H1 (cell line): Measurements from ENCODE around the gene SPATA21. TPM values are rescaled to one million over a fixed set of nuclear protein-coding genes. Genes with fewer than 3 reads are reported as not detected.

Experiments
- CTCF ChIA-PET: fragments of 300-600 bp; sonication (Branson Sonifier 250); formaldehyde crosslinking; loops from one replicate; lab custom pipeline; 2021; ENCODE audit not compliant: partially characterized antibody; lab: Charles Lee
- POLR2A ChIA-PET: fragments of 300-600 bp; sonication (Branson Sonifier 250); formaldehyde crosslinking; loops from one replicate; lab custom pipeline; 2021; ENCODE audit warnings: inconsistent platforms; ENCODE audit not compliant: partially characterized antibody; lab: Charles Lee
- DNase-seq, 2 experiments: peaks; one replicate each; pipeline versions ENCODE4 v3.0.0 to v3.0.0-alpha.2; 2010 to 2022; ENCODE audit warnings: low spot score in 2 of 2, low read depth in 1 of 2, mixed read lengths in 1 of 2
- FAIRE-seq: peaks from 2 replicates; lab custom pipeline; 2011; peaks lifted over from hg19 to GRCh38; lab: Jason Lieb, UNC
- H2AFZ ChIP-seq: 2 replicates; pipeline ENCODE4 v1.8.1; 2012; ENCODE audit warnings: low read length, inconsistent platforms
- H2AK5ac ChIP-seq: 2 replicates; pipeline ENCODE4 v1.6.1; 2013; ENCODE audit warnings: low read depth, low read length
- H2BK120ac ChIP-seq: replicated peaks from 2 replicates; pipeline ENCODE3; 2013; ENCODE audit warnings: low read depth, low read length, inconsistent platforms
- H2BK12ac ChIP-seq: 2 replicates; pipeline ENCODE4 v1.6.1; 2013; ENCODE audit warnings: low read depth, low read length
- H2BK15ac ChIP-seq: 2 replicates; pipeline ENCODE4 v1.6.1; 2013; ENCODE audit warnings: low read length
- H2BK20ac ChIP-seq: 2 replicates; pipeline ENCODE4 v1.6.1; 2013; ENCODE audit warnings: low read length
- H2BK5ac ChIP-seq: 2 replicates; pipeline ENCODE4 v1.6.1; 2013; ENCODE audit warnings: low read depth, low read length
- H3K14ac ChIP-seq: 2 replicates; pipeline ENCODE4 v1.6.1; 2013; ENCODE audit warnings: inconsistent platforms; ENCODE audit not compliant: insufficient read length
- H3K18ac ChIP-seq: 2 replicates; pipeline ENCODE4 v1.6.1; 2013; ENCODE audit warnings: low read length; ENCODE audit errors: extremely low read depth
- H3K23ac ChIP-seq: 2 replicates; pipeline ENCODE4 v1.6.1; 2013; ENCODE audit warnings: inconsistent platforms; ENCODE audit not compliant: insufficient read length
- H3K23me2 ChIP-seq: 2 replicates; pipeline ENCODE4 v1.6.1; 2013; ENCODE audit warnings: low read depth, low read length
- H3K27ac ChIP-seq: 2 replicates; pipeline ENCODE4 v1.6.1; 2011; ENCODE audit warnings: low read depth, low read length, inconsistent platforms
- H3K27me3 ChIP-seq, 4 experiments: replicated peaks in 1 of 4; 1 replicate in 1 of 4; 2 replicates in 3 of 4; pipeline versions ENCODE4 v1.6.1 to v1.8.1; 2011 to 2013; ENCODE audit warnings: low read length in 3 of 4, mild to moderate bottlenecking in 3 of 4, inconsistent platforms in 2 of 4, mixed read lengths in 2 of 4, moderate library complexity in 1 of 4; ENCODE audit not compliant: control insufficient read depth in 3 of 4, insufficient read depth in 3 of 4; ENCODE audit errors: extremely low read depth in 1 of 4
- H3K36me3 ChIP-seq, 4 experiments: 2 replicates each; pipeline versions ENCODE4 v1.6.1 to v1.8.1; 2011 to 2013; ENCODE audit warnings: mild to moderate bottlenecking in 4 of 4, low read length in 3 of 4, moderate library complexity in 2 of 4, control low read depth in 1 of 4, inconsistent platforms in 1 of 4; ENCODE audit not compliant: insufficient read depth in 4 of 4, control insufficient read depth in 2 of 4
- H3K4ac ChIP-seq: replicated peaks from 2 replicates; pipeline ENCODE3; 2013; ENCODE audit warnings: low read length, low read depth, mixed read lengths, inconsistent platforms; ENCODE audit not compliant: insufficient read length
- H3K4me1 ChIP-seq, 4 experiments: replicated peaks in 1 of 4; 1 replicate in 1 of 4; 2 replicates in 3 of 4; pipeline versions ENCODE4 v1.6.1 to v1.8.1; 2011 to 2013; ENCODE audit warnings: low read length in 3 of 4, inconsistent platforms in 2 of 4, mixed read lengths in 1 of 4; ENCODE audit not compliant: insufficient read depth in 4 of 4, control insufficient read depth in 3 of 4
- H3K4me2 ChIP-seq, 2 experiments: 2 replicates each; pipeline versions ENCODE4 v1.6.1 to v1.8.1; 2011 to 2013; ENCODE audit warnings: low read depth in 2 of 2, low read length in 2 of 2, control low read depth in 1 of 2, inconsistent platforms in 1 of 2, mild to moderate bottlenecking in 1 of 2; ENCODE audit not compliant: insufficient read depth in 1 of 2
- H3K4me3 ChIP-seq, 4 experiments: fragments of 200-600, 300-600 bp in 1 of 4; sonication (generic), shearing (Covaris generic), sonication (Bioruptor Twin) in 1 of 4; 2 replicates each; pipeline versions ENCODE4 v1.5.1 to v1.8.1; 2011 to 2016; ENCODE audit warnings: low read length in 4 of 4, low read depth in 3 of 4, control low read depth in 2 of 4, inconsistent platforms in 2 of 4, mild to moderate bottlenecking in 2 of 4, mixed read lengths in 1 of 4, moderate library complexity in 1 of 4; ENCODE audit not compliant: insufficient read depth in 2 of 4; ENCODE audit errors: extremely low read depth in 1 of 4
- H3K56ac ChIP-seq: replicated peaks from 2 replicates; pipeline ENCODE3; 2013; ENCODE audit warnings: low read depth, mild to moderate bottlenecking, mixed read lengths, low read length, inconsistent platforms; ENCODE audit not compliant: insufficient read length
- H3K79me1 ChIP-seq: 2 replicates; pipeline ENCODE4 v1.6.1; 2013; ENCODE audit warnings: low read depth, low read length, control low read depth
- H3K79me2 ChIP-seq, 2 experiments: 2 replicates each; pipeline versions ENCODE4 v1.6.1 to v1.8.1; 2012 to 2013; ENCODE audit warnings: low read length in 2 of 2, mild to moderate bottlenecking in 2 of 2, inconsistent platforms in 1 of 2; ENCODE audit not compliant: insufficient read depth in 2 of 2, control insufficient read depth in 1 of 2
- H3K9ac ChIP-seq, 4 experiments: replicated peaks in 1 of 4; 1 replicate in 1 of 4; 2 replicates in 3 of 4; pipeline versions ENCODE4 v1.6.1 to v1.8.1; 2011 to 2013; ENCODE audit warnings: low read depth in 3 of 4, low read length in 3 of 4, control low read depth in 2 of 4, mild to moderate bottlenecking in 2 of 4, moderate library complexity in 2 of 4, inconsistent platforms in 1 of 4; ENCODE audit errors: extremely low read depth in 1 of 4
- H3K9me3 ChIP-seq, 2 experiments: 2 replicates each; pipeline versions ENCODE4 v1.6.1 to v1.8.1; 2012 to 2013; ENCODE audit warnings: mild to moderate bottlenecking in 2 of 2, moderate library complexity in 2 of 2, control low read depth in 1 of 2, inconsistent platforms in 1 of 2, low read depth in 1 of 2, low read length in 1 of 2, mixed read lengths in 1 of 2; ENCODE audit not compliant: insufficient read depth in 2 of 2
- H4K20me1 ChIP-seq, 2 experiments: replicated peaks in 1 of 2; 2 replicates each; pipeline versions ENCODE3 to v1.8.1; 2011 to 2013; ENCODE audit warnings: inconsistent platforms in 2 of 2, low read length in 2 of 2, mild to moderate bottlenecking in 1 of 2; ENCODE audit not compliant: insufficient read depth in 2 of 2, control insufficient read depth in 1 of 2
- H4K5ac ChIP-seq: 2 replicates; pipeline ENCODE4 v1.6.1; 2013; ENCODE audit warnings: low read length, low read depth, mixed read lengths, inconsistent platforms; ENCODE audit not compliant: insufficient read length
- H4K8ac ChIP-seq: 2 replicates; pipeline ENCODE4 v1.8.0; 2013; ENCODE audit warnings: mild to moderate bottlenecking, moderate library complexity, low read length, inconsistent platforms; ENCODE audit not compliant: insufficient read depth; ENCODE audit errors: extremely low read depth
- H4K91ac ChIP-seq: replicated peaks from 2 replicates; pipeline ENCODE3; 2013; ENCODE audit warnings: low read length, mixed read lengths, inconsistent platforms; ENCODE audit not compliant: insufficient read length
- CBX5 ChIP-seq: fragments of 300-800, 300-1000 bp; sonication (generic); IDR thresholded peaks from 2 replicates; pipeline ENCODE4 v1.7.1; 2016; ENCODE audit warnings: antibody characterized with exemption, low read length, low read depth
- CHD2 ChIP-seq: IDR thresholded peaks from 2 replicates; pipeline ENCODE4 v1.6.1; 2012; ENCODE audit warnings: low read length, improper control_type of control experiment
- JUND ChIP-seq: IDR thresholded peaks from 2 replicates; pipeline ENCODE4 v1.6.1; 2011; ENCODE audit warnings: mild to moderate bottlenecking, improper control_type of control experiment, low read length
- WGBS, 2 experiments: shearing (Covaris generic) in 1 of 2; methylation state at CpG; one replicate each; pipeline versions ENCODE4 v1.1.6 to v1.1.7; 2013 to 2015; ENCODE audit warnings: low lambda C conversion rate in 2 of 2, mixed read lengths in 2 of 2, inconsistent platforms in 1 of 2, low coverage in 1 of 2, missing lambda C conversion rate in 1 of 2; ENCODE audit not compliant: insufficient replicate concordance in 2 of 2, insufficient coverage in 1 of 2, insufficient read length in 1 of 2; ENCODE audit errors: extremely low coverage in 1 of 2, missing lambda C conversion rate in 1 of 2; 5-methylcytosine and 5-hydroxymethylcytosine counted together
- polyA plus RNA-seq, 7 experiments: library from polyadenylated mRNA; depleted of rRNA in 3 of 7; stranded (reverse) in 5 of 7; unstranded in 2 of 7; fragments of >200 nt in 5 of 7; fragments of 200-250 nt in 2 of 7; gene quantifications; 1 replicate in 5 of 7; 2 replicates in 1 of 7; 4 replicates in 1 of 7; pipeline versions ENCODE4 v1.2.1 to v1.2.3, GENCODE V29; 2011 to 2013; ENCODE audit warnings: missing spikeins in 2 of 7, mixed read lengths in 2 of 7
- total RNA-seq: library from RNA; stranded (reverse); fragmentation: NEBNext Ultra II Directional; extraction: Animal tissue kit (Norgen Biotek cat#: 25700); gene quantifications from 2 replicates; pipeline ENCODE4 v1.2.1, GENCODE V29; 2021

The SPATA21 gene
- total and polyA plus RNA-seq, 2 of the 8 experiments (the other 6 are each of a cell fraction or from before 2014, with no cell fraction given), result not detected

GRCh38 chr1:16405441-16405840 lies 31.8 kb downstream of the SPATA21 start:
- Histone ChIP-seq H3K4me1 (peaks cover 0 to 2% (median 0%) of the 10 kb centered on the region in 4 experiments; a peak in 1 of 7 replicates), H2BK12ac (no peak overlapping the region), H2BK20ac (no peak overlapping the region), H2BK15ac (no peak overlapping the region), H2BK5ac (no peak overlapping the region), H3K23me2 (no peaks in the 10 kb centered on the region), H4K20me1 (no peaks in the 10 kb centered on the region), H3K4me2 (no peak overlapping the region), H2BK120ac (no peak overlapping the region), H3K23ac (no peak overlapping the region), H4K91ac (no peak overlapping the region), H3K9ac (no peak overlapping the region), H3K4me3 (no peak overlapping the region), H4K8ac (peak overlapping the region; percentile 5; the same call in 1 of the 2 replicates), H3K36me3 (no peaks in the 10 kb centered on the region), H3K79me1 (no peaks in the 10 kb centered on the region), H3K27me3 (no peaks in the 10 kb centered on the region), H4K5ac (no peak overlapping the region), H3K79me2 (no peaks in the 10 kb centered on the region), H3K9me3 (no peaks in the 10 kb centered on the region), H3K4ac (no peak overlapping the region), H3K56ac (no peak overlapping the region), H3K27ac (no peak overlapping the region), H2AFZ (no peak overlapping the region), H3K14ac (no peak overlapping the region), H3K18ac (no peak overlapping the region), H2AK5ac (no peak overlapping the region)
- POLR2A ChIA-PET, result interaction anchor here (0.6 to 1.6 kb wide), 2 partner anchors 38 to 610 kb away, joined by 3 to 4 read pairs; no protein-coding TSS in a partner anchor
- CTCF ChIA-PET, result interaction anchor here (0.6 to 1.0 kb wide), 2 partner anchors 217 to 1681 kb away, joined by 3 read pairs; no protein-coding TSS in a partner anchor
- WGBS, 2 experiments, result 72% methylated on average over 5 of the region's 5 CpGs; no CpG with 5 or more reads in 1 of the 2 experiments
- FAIRE-seq (no peak), DNase-seq (no peak)
- TF ChIP-seq JUND, result no peak
- no peak for TF ChIP-seq CBX5
- no peak for TF ChIP-seq CHD2
